Liver (tissue), 2 donors: ENCODE data around the gene NFIA.

ENCODE experiments used
- CTCF ChIP-seq: fragments of 150-350 bp; IDR thresholded peaks from 2 replicates; pipeline ENCODE4 v1.5.1; 2017; ENCODE audit warnings: improper control_type of control experiment, low read depth, low read length; ENCODE audit not compliant: missing input control
- TF ChIP-seq, protein P1 (sequence below): IDR thresholded peaks from 2 replicates; pipeline ENCODE4 v1.6.1; 2016; ENCODE audit warnings: antibody characterized with exemption, mild to moderate bottlenecking
- donor health status: healthy.

DNA sequence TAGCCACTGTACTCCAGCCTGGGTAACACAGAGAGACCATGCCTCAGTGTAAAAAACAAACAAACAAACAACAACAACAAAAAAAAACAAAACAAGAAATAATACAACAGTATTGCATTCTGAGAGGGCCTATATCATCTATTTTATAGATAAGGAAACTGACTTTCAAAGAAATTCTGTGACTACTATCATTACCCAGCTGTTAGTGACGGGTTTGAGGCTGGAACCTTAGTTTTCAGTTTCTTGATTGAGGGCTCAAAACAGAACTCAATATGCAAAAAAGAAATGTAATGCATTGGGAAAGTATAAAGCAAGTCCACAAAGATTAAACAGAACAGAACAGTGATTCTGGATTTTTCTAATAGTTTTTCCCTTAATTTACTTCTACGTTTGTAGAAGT is 149.4 kb downstream of the NFIA start:
- no peak for TF ChIP-seq CTCF
- TF ChIP-seq, protein P1, sequence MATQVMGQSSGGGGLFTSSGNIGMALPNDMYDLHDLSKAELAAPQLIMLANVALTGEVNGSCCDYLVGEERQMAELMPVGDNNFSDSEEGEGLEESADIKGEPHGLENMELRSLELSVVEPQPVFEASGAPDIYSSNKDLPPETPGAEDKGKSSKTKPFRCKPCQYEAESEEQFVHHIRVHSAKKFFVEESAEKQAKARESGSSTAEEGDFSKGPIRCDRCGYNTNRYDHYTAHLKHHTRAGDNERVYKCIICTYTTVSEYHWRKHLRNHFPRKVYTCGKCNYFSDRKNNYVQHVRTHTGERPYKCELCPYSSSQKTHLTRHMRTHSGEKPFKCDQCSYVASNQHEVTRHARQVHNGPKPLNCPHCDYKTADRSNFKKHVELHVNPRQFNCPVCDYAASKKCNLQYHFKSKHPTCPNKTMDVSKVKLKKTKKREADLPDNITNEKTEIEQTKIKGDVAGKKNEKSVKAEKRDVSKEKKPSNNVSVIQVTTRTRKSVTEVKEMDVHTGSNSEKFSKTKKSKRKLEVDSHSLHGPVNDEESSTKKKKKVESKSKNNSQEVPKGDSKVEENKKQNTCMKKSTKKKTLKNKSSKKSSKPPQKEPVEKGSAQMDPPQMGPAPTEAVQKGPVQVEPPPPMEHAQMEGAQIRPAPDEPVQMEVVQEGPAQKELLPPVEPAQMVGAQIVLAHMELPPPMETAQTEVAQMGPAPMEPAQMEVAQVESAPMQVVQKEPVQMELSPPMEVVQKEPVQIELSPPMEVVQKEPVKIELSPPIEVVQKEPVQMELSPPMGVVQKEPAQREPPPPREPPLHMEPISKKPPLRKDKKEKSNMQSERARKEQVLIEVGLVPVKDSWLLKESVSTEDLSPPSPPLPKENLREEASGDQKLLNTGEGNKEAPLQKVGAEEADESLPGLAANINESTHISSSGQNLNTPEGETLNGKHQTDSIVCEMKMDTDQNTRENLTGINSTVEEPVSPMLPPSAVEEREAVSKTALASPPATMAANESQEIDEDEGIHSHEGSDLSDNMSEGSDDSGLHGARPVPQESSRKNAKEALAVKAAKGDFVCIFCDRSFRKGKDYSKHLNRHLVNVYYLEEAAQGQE: no peak
